Stimulated activated CD4-positive, alpha-beta T cell treated with anti-CD3 and anti-CD28 coated beads, TNF-alpha, amount 100 ng/mL, for 48 hours (primary cell): ENCODE measurements around the gene H1-8.

Experiments
- DNase-seq, 3 donors: peaks; one replicate each; pipeline ENCODE4 v3.0.0-alpha.2; 2020; ENCODE audit warnings: low read depth in 3 of 3

H1-8 gene

GRCh38 chr3:129556358-129556695 is 13.4 kb downstream of the H1-8 start:
- DNase-seq = no peak

GRCh38 chr3:129556890-129557547 is 14.0 kb downstream of the H1-8 start:
- DNase-seq = no peak

- no peak for DNase-seq
These were observed 14.5 kb downstream of the H1-8 start for GRCh38 chr3:129557548-129557894.

GRCh38 chr3:129558081-129558771 is 15.3 kb downstream of the H1-8 start:
- no peak for DNase-seq

GRCh38 chr3:129558772-129559564 is 16.0 kb downstream of the H1-8 start:
- no peak for DNase-seq

GRCh38 chr3:129559565-129560079 is 16.6 kb downstream of the H1-8 start:
- no peak for DNase-seq

- DNase-seq = no peak
These were observed 17.4 kb downstream of the H1-8 start for GRCh38 chr3:129560269-129560787.

- no peak for DNase-seq
These were observed 18.1 kb downstream of the H1-8 start for GRCh38 chr3:129560911-129561594.

- DNase-seq = no peak
These were observed 18.8 kb downstream of the H1-8 start for GRCh38 chr3:129561619-129562248.

- DNase-seq = no peak
These were observed 19.8 kb downstream of the H1-8 start for GRCh38 chr3:129562803-129563202.

- DNase-seq = no peak
These were observed 20.4 kb downstream of the H1-8 start for GRCh38 chr3:129563332-129563731.

GRCh38 chr3:129563850-129564535 is 21.0 kb downstream of the H1-8 start:
- DNase-seq = no peak

GRCh38 chr3:129564981-129565644 is 22.1 kb downstream of the H1-8 start:
- DNase-seq = no peak

- no peak for DNase-seq
These were observed 22.9 kb downstream of the H1-8 start for GRCh38 chr3:129565902-129566301.

GRCh38 chr3:129567176-129567705 is 24.3 kb downstream of the H1-8 start:
- no peak for DNase-seq

GRCh38 chr3:129567939-129568338 is 25.0 kb downstream of the H1-8 start:
- no peak for DNase-seq

- DNase-seq = no peak
These were observed 26.9 kb downstream of the H1-8 start for GRCh38 chr3:129569856-129570255.

GRCh38 chr3:129571605-129572547 is 28.9 kb downstream of the H1-8 start:
- no peak for DNase-seq

GRCh38 chr3:129572603-129573002 is 29.6 kb downstream of the H1-8 start:
- DNase-seq = no peak
